NCI-H1436 (cell line): ENCODE measurements around the gene GRM2.

Experiments
- DNase-seq: peaks from one replicate; lab custom pipeline; 2025; lab: John Stamatoyannopoulos, UW

The GRM2 gene

DNA sequence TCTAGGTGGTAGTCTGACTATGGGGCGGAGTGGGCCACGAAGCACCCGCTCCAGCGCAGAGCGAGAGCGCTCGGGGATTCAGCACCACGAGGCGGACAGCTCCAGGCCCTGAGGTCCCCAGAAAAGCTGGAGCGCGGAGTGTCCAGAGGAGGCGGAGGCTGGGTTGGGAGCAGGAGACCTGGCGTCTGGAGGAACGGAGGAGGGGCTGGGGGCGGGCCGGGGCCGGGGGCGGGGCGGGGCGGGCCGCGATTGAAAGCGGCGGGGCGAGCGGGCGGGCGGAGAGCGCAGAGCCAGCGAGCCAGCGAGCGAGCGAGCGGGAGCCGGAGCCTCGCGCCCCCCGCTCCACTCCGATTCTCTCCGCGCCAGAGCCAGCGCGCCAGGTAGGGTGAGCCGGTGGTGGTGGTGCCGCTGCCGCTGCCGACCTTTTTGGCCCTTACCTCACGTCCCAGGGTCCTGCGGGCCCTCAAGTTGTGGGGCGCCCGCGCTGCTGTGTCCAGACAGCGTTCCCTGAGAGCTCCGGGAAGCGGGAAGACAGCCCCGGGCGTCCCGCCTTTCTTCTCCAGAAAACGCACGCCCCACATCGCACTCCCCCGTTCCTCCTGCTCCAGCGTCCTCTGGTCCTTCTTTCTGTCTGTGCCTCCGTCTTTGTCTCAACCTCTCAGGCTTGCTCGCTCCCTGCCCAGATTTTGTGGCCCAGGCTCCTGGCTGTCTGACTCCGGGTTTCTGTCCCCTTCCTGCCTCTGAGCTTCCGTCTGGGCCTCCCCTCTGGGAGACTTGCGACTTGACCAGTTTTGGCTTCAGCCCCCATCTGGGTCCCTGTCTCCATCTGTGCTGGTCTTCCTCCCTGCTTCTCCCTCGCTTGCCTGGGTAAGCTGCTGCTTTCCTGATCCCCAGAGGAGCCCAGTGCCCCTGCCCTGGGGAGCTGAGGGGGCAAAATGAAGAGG is at the start of gene GRM2:
Gene GRM2, plus strand, starts transcription at position 281 of the 944 bp plus-strand sequence. CDS start 1,916 bp downstream, outside the sequence.
- DNase-seq = peak; percentile 18

DNA sequence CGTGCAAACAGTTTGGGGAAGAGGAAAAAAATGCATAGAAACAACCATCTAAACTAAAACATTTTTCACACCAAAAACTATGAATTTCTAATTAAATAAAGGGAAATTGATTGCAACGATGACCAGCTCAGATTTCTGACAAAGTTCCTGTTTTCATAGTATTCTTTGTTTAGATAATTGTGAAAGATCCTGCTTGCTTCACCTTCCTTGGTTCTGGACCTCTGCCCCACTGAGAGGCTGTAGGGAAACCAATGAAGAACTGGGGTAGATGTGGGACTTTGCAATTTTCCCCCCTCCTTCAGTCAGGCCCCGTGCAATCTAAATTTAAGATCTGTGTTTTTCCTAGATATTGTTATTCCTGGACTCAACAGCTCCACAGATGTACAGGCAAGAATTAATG is 49.6 kb upstream of the GRM2 start:
- DNase-seq = no peak

DNA sequence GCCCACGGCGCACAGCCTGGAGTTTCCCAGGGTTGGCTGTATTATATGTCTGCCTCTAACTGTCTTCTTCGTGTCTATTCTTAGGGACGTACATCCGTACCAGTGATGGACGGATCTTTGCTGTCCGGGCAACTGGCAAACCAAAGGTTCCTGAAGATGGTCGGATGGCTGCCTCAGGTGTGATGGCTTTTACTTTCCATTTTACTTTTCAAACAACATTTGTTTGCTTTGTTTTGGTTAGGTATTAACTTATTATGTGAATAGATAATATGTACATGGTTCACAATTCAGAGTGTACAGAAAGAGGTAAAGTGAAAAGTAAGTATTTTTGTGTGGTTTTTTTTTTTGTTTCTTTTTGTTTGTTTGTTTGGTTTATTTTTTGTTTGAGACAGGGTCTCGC is 46.9 kb upstream of the GRM2 start:
- no peak for DNase-seq

DNA sequence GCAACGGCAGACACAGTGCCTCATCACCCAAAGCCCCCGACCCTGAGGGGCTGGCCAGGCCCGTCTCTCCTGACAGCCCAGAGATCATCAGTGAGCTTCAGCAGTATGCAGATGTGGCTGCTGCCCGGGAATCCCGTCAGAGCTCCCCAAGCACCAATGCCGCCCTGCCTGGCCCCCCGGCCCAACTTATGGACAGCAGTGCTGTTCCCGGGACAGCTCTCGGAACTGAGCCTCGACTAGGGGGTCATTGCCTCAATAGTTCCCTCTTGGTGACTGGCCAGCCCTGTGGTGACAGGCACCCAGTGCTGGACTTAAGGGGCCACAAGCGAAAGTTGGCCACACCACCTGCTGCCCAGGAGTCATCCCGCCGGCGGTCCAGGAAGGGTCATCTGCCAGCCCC is 44.4 kb upstream of the GRM2 start:
- DNase-seq = no peak

DNA sequence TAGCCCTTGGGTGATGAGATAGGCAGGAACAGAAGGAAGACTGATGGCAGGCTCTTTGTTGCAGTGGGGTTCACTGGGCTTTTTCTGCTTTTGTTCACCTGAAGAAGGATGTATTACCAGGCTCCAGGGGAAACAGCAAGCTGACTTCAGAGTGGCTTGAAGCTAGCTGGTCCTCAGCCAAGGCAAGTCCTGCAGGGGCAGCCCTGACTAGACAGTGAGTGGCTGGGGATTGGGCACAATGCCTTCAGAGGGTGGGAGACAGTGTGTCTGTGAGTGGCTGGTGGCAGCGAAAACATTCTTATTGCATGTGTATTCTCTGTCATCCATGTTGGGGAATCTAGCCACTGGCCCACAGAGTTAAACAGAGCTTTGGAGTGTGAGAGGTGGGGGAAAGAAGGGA is 38.1 kb upstream of the GRM2 start:
- no peak for DNase-seq

DNA sequence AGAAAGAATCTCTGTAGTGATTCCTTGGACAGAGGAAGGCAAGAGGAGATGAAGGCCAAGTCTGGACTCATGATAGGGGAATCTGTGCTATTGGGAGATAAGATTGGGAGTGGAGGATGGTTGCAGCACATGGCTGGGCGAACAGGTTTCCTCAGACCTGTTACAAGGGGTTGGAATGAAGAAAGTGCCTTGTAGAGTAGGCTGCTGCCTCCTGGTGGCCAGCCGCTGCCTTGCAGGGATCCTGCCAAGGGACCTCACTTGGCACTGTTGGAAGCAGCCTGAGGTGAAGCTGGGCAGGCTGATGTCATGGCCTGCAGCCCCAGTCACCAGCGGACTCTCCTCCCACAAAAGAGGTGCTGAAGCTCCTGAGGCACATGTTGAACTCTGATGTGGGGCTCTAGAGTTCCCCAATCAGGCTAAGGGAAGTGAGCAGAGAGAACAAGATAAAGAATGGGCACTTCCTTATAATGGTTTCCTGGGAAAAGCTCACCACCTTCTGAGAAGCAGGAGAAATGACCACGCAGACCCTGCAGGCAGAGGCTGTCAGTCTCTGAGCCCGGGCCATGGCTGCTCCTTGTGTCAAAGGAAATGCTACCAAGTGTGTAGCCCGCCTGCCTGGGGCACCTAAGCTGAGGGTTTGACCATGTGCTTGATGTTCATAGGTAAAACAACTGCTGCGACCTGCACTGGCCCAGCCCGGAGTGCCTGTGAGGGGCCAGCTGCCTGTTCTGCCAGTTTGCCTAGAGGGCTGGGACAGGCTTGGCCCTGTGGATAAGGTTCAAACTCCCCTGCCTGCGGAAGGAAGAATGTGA is 37.4 kb upstream of the GRM2 start:
- peak; percentile 37 for DNase-seq

DNA sequence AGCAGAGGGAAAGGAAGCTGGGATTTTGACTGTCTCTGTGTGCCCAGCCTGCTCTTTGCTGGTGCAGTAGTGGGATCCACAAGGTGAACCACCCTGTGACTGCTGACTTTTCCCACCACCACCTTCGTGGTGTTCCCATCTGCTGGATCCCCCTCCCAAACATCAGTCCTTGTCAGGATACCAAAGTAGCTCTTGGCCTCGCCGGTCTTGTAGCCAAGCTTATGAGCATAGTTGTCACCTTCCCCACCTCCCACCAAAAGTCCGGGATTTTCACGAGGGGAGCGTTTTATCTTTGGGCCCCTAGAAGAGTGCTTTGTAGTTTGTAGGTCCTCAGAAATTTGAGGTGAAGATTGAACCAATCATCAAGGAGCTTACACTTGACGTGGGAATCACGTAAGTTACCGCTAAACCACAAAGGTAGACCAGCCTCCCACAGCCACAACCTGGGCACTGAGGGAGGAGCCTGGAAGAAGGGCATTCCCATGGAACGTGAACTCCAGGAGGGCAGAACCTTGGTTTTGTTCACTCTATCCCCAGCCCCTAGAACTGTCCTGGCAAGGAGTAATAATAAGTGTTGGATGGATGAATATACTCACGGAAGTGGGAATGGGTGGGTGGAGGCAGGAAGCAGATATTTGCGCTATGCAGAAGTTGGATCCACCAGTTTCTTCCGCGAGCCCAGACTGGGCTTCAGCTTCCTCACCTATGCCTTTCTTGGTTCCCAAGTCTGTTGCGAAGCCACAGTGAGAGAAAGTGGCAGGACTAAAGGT is 36.6 kb upstream of the GRM2 start:
- no peak for DNase-seq

DNA sequence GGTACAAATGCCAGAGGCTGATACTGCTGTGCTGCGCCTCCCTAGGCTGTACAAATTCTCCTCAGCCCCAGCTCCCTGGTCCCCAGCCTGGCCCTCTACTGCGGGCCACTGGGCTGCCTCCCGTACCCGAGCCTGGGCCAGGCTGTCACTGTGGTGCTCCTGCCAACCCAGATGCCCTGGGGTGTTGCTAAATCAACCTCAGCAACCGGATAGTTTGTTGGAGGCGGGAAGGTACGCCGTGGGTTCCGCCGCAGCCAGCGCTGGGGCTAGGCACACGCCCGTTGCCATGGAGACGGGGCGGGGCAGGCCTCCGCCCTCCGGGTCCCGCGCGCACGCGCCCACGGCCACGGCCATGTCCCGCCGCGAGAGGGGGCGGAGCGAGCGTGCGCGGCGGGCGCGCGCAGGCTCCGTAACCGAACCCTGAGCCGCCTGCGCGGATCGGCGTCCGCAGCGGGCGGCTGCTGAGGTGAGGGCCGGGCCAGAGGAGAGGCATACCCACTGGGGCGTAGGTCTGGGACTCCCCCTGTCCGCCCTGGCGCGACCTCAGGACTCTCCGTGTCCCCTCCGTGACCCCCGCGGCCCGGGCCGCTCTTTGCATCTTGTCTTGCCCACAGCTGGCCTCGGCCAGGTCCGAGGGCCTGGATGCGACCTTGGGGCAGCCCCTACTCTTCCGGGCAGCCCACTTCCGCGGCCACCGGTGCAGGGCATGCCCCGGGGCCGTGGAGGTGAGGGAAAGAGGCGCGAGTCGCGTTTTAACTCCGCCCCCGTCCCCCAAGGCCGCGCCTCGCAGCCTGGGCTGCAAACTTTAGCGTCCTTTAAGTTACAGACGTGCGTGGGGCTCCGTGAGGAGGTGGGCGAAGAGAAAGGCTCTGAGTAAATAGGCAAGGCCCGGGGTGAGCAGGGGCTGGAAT is 35.8 kb upstream of the GRM2 start, which contains the start of gene TEX264:
Gene TEX264, plus strand, starts transcription at position 430 of the 911 bp plus-strand sequence. CDS start 3,053 bp downstream, outside the sequence.
- peak; percentile 76 for DNase-seq

DNA sequence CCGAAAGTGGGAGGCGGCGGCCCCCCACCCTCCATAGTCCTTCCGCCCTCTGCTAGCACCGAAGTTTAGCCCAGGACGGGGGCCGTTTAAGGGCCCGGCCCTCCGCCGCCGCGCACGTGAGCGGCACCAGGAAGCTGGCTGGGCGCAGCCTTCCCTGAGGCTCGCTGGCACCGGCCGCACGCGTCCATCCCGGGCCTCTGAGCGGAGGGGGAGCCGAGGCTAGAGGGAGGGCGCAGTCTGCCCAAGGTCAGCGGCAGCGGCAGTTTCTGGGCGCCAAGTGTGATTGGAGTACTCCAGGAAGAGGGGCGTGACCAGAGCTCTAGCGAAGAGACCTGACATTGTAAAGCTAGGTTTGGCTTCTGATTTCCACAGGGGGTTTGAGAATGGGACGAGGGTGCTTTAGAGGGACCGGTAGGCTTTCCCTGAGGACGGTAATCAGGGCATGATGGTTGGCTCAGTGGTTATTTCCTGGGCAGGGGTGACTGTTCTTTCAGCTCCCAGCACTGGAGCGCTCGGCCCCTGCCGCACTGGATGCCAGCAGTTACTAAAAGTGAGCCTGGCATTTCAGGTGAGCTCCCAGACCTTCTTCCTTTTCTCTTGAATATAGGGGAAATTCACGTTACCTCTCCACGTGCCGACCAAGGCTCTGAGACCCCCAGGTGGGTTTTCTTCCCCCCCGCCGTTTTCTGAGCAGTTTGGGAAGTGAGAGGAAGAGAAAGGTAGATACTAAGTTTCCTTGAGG is 35.0 kb upstream of the GRM2 start:
- peak; percentile 4 for DNase-seq

DNA sequence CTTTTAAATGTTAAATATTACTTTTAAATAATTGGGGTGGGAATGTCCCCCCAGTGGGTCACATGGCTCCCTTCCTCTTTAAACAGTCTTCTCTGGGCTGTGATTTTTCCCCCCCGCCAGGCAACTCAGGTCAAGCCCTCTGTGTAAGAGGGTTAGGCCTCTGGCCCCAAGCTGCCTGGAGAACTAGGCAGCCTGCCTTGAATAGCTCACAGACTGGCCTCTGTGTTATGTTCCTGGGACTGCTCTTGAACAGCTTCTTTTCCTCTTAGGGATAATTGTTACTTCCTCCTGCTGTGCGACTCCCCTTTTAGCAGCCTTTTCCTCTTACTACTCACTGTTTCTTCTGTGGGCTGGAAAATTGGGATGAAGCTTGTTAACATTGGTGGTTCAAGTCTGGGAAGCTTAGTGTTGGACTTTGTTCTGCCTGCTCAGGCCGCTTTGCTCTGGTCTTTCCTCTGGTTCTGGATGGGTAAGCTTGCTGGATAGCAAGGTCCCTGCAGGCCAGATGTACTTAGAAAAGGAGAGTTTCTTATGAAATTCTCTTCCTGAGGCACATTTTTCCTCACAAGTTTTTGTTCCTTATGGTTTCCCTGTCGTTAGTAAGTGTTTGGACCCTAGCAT is 33.6 kb upstream of the GRM2 start:
- DNase-seq = no peak

DNA sequence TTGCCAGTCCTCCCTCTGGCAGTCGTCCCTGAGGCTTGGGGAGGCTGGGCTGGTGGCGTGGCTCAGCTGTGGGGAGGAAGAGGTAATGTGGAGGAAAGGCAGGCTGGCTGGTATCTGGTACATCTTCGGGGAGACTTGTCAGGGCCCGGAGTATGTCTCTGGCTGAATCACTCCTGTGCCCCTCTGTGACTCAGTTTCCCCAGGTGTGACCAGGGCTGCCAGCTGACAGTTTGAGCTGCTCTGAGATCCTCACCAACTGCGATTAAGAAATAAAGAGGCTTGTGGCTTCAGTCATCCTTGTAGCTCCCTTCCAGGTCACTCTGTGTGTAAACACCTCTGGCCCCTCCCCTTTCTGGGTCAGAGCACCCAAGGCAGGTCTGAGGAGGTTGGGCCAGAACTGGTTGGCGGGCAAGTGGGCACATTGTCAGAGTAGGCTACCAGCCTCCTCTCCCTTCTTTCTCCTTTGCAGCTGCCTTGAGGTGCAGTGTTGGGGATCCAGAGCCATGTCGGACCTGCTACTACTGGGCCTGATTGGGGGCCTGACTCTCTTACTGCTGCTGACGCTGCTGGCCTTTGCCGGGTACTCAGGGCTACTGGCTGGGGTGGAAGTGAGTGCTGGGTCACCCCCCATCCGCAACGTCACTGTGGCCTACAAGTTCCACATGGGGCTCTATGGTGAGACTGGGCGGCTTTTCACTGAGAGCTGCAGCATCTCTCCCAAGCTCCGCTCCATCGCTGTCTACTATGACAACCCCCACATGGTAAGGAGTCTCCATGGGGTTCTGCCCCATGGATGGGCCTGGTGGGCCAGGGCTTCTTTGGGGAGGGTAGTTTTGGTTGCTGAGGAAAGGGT is 32.8 kb upstream of the GRM2 start:
- no peak for DNase-seq

DNA sequence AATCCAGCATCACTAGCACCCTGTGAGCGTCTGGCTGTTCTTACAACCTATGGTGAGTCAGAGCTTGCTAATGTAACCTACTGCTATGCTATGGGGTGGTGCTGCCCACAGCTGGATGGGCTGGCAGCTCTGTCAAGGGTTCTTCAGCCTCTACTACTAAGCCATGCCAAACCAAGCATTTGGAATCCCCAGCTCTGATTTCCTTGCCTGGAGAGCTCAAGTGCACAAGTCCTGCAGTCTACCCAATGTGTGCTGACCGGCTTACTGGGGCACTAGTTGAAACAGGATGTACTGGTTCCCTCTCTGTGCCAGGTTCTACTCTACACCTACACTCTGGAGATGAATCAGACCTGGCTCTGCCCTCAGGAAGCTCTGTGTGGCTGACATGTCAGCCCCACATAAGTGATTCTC is 31.7 kb upstream of the GRM2 start:
- DNase-seq = no peak

DNA sequence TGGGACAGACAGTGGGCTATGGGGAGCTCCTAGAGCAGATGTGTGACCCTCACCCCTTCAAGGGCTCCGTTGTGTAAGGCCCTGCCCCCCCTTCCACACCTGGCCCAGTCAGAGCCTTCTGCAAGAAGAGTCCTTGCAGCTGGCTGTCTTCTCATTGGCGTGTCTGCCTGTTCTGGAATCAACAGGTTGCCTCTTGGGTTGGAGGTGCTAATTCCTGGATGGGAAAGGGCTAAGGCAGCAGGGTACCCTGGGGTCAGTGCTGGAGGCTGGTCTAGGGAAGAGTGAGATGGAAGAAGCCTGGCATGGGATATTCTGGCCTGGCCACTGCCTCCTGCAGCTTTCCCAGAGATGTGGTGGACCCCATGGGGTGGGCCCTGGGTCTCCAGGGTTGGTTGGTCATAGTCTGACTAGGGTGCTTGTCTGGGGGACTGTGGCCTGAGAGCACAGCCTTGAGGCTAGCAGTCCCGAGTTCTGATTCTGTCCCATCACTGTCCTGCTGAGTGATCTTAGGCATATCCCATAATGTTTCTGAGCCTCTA is 30.7 kb upstream of the GRM2 start:
- no peak for DNase-seq

DNA sequence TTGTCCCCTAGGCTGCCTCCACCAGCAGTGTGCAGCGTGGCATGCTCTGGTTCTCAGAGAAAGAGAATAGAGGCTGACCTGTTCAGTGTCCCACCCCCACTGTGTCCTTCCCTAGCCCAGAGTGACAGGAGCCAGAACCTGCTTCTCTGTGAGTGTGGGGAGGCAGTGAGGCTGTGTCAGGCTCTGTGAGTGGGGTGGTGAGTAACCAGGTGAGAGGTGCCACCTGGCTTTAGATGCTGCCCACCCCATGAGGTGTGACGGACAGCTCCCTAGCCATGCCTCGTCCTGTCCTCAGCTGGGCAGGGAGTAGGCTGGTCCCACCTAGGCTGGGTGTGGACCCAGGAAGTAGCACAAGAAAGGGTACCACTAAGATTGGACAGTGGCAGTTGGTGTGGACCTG is 29.5 kb upstream of the GRM2 start:
- DNase-seq = no peak

DNA sequence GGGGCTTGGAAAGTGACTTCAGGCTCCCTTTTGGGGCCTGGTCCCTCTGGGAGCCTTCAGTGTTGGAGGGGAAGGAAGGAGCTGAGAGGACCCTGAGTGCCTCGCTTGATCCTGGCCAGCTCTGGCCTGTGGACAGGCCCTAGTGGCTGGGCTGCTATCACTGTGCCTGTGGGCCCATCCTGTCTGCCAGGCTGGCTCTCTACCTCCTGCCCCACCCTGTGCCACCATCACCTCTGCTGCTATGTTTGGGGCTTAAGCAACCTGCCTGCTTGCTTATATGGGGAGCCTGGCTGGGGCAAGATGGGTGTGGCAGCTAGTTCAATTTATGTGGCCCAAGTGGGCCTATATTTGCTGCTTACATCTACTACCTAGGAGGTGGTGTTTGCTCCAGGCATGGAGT is 28.7 kb upstream of the GRM2 start:
- DNase-seq = no peak

DNA sequence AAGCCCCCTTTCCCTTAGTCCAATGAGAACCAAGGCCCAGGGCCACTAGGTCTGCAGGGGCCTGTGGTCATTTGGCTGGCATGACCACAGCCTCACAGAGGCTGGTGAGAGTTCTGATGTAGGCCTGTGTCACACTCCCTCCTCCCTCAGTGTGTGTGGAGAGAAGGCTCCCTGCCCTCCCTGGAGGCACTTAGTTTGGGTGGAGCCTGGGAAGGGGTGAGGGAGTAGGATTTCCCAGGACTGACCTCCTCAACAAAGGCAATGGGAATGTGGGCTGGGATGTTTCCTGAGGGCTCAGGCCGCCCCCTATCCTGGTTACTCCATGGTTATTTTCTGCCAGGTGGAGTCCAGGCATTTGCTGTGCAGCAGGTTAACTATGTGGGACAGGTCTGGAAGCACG is 28.2 kb upstream of the GRM2 start:
- DNase-seq = no peak

DNA sequence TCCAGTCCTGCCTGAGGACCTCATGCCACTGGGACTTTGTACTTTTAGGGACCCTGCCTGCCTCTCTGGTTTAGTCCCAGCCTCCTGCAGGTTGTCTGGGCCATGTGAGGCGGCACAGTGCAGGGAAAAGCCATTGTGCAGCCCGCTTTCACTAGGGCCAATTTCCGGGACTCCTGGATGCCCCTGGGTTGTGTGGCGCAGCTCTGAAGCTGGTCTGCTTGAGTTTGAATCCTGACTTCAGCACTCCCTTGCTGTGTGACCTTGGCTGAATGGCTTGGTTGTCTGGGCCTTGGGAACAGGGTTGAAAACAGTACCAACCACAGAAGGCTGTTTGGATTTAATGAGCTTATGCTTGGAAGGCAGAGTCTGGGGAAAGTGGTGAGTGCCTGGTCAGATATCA is 27.6 kb upstream of the GRM2 start:
- DNase-seq = no peak

DNA sequence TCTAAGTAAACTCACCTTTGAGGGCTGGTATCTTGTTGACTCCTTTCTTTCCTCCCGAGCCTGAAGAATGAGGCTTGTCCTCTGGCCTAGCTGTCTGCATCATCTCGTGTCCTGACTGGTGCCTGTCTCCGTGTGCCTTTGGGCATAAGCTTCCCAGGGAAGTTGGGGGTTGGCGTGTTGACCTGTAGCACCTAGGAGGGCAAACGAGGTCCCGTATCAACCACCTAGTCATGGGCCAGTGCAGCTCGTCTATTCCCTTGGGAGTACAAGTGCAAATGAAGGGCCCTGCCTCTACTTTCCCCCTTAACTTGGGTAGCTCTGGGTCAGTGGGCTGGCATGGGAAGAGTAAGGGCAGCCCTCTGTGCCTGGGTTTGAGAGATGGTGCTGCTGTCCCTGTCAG is 27.1 kb upstream of the GRM2 start:
- no peak for DNase-seq

DNA sequence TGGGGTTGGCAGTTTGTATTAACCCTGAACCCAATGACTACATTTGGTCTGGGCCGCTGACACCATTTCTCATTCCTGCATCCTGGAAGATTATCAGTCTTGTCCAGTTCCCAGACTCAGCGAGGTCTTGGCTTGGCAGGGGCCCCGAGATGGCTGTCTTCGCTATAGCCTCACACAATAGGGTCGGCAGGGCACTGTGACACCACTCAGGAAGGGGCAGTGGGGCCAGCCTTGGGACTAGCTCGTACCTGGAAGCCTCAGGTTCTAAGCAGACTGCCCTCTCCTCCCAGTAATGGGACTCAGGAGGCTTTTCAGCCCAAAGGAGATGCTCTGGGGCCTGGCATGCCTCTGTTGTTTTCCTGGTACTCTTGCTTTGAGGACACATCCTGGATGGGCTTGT is 26.7 kb upstream of the GRM2 start:
- no peak for DNase-seq
